Stimulated activated CD4-positive, alpha-beta T cell treated with anti-CD3 and anti-CD28 coated beads, Interleukin-12 subunit alpha, Interleukin-12 subunit beta, amount 100 ng/mL, for 24 hours (primary cell): Measurements from ENCODE around the gene FBXO24.

ENCODE experiments used
- DNase-seq, 2 experiments: peaks; one replicate each; pipeline ENCODE4 v3.0.0-alpha.2; 2020; ENCODE audit warnings: low read depth in 2 of 2

FBXO24 gene

DNA sequence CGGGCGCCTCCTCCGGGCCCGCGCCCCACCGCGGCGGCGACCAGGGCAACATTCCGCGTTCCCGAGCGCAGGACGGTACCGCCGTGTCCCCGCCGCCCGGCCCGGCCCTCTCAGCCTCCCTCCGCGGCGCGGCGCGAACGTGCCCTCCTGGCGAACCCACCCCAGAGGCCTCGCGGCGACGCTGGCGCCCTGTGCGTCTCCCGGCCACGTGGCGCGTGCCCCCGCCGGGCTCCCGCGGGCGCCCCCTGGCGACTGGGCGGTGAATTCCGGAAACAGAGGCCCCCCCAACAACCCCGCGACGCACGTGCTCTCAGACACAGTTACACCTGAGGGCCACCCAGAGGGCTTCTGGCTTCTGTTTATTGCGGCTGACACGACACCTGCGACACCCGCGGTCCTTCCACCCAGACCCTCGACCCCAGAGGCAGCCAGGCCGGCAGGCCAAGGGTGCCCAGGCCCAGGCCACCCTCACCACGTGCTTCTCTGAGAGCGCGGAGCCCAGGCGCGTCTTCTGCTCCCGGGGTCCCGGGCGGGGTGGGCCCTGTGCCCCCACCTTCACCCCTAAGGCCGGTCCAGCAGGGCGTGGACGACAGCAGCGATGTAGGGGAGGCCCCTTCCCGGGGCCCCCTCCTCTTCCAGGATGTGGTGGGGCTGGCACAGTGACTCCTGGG, 12.3 kb upstream of the FBXO24 start, which contains the start of gene SAP25:
TSS of gene SAP25 (minus strand) at position 210 of the 671 bp plus-strand sequence. CDS start at position 52, 158 bp downstream.
- DNase-seq: no peak

DNA sequence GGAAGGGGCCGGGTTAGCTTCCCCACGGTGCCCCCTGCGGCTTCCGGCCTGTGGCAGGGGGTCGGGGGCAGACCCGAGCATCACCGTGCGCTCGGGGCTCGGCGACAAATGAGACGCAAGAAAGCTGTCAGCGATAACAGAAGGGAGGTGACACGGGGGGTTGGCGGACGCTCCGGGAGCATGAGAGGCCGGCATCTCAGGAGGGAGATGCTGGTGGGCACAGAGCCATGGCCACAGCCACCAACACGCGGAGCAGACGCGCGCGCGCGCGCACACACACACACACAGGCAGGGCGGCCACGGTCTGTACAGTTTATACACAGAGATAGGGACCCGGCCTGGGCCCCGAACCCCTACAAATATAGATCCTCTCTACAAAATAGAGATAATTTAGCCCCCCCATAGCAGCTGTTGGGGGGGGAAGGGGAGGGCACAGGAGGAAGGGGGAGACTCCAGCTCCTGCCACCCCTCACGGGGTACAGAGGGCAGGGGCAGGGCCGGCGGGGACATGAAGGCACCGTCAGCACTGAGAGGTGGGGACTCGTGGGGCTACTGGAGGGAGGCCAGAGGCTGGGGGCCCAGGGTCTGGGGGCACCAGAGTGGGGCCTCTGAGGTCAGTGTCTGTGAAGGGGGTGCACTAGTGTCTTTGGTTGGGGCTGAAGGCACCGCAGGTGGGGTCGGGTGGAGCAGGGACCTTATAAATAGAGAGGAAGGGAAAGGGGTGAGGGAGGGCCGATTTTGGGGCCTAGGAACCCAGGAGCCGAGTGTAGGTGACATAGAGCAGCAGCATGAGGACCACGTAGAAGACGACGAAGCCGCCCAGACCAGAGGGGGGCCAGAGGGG, 11.5 kb upstream of the FBXO24 start:
- DNase-seq: no peak

DNA sequence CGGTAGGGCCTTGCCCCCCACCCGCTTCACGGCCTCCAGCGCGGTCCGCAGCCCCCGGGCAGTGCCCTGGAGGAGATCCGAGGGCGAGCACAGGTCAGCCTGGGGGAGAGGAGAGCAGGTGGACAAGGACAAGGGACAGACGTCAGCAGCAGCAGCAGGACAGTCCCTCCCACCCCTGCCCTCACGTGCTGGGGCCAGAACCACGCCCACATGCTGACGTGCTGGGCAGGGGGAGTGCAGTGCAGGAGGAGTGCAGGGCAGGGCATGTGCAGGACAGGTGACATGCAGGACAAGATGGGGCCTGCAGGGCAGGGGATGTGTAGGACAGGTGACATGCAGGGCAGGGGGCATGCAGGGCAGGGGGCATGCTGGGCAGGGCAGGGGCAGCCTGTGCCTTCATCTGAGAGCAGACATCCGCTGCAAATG, 10.9 kb upstream of the FBXO24 start:
- no peak for DNase-seq

DNA sequence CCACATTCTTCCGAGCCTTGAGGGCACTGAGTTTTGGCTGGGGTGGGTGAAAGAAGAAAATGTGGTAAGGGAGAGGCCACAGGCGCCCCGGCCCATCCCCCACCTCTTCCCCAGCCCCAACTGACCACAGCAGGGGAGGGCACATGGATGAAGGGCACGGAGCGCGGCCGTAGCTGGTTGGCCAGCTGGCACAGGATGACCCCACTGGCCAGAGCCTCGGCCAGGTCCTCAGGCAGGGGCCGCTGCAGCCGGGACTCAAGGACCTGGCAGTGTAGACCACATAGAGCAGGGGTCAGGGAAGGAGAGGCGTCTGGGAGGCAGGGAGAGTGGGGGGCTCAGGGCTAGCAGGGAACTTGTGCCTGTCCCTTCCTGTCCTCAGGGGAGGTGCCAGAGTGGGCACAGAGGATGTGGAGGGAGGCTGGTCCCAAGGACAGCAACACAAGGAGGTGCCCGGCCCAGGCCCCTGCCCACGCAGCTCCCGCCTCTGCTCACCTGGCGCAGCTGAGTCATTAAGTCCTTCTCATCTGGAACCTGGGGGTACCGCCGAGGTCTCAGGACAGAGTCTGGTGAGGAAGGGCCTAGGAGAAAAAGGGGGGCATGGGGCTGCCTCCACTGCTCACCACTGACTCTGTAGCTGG, 10.3 kb upstream of the FBXO24 start:
- DNase-seq: no peak

DNA sequence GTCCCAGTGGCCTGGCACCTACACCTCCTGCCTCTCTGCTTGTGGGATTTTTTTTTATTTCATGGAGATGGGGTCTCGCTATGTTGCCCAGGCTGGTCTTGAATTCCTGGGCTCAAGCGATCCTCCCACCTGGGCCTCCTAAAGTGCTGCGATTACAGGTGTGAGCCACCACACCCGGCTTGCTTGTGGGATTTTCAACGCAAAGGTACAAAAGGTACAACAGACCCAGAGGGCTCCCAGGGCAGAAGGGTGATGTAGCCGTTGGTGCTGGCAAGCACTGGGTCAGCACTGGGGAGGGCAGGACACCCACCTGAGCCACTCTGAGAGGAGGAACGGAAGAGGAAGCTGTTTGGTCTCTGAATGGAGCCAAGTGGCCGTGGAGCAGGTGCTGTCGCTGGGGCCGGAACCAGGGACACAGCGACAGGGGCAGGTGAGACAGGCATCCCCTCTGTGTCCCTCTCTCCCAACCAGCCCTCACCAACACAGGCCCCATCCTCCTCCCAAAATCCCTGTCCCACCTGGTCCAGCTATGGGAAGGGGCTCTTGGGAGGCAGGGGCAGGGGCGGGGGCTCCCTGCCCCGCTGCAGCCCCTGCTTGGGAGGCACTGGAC, 9.6 kb upstream of the FBXO24 start:
- DNase-seq: no peak

DNA sequence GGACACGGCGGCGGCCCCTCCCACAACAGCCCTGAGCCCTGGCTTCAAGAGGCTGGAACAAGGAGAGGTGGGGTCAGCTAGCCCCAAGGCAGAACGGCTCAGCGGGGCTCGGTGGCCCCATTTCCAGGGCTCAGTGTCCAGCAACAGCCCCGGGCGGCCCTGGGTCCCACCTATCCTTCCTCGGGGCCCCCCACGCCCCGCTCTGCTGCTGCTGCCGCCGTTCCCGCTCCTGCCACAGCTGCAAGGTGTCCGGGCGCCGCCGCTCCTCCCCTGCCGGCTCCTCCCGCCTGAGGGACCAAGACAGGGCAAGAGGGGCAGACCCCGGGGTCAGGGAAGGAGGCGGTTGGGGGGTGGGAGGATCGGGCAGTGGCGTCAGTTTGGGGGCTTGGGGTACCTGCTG, 9.0 kb upstream of the FBXO24 start:
- no peak for DNase-seq

DNA sequence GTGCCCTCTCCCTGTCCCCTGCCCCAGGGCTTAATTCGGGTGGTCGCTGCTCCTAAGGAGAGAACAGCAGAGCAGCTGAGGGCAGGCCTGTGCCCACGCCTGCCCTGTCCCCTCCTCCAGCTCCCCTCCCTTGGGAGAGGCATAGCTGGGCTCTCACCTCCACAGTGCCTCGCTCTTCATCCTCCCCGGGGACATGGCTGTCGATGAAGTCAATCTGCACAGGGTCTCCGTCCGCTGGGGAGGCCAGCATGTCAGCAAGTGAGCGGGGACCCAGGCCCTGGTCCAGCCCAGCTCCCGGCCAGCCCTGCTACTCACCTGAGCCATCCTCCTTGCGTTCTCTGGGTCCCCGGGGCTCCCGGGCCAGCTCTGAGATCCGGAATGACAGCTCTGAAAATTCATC, 8.6 kb upstream of the FBXO24 start:
- no peak for DNase-seq

DNA sequence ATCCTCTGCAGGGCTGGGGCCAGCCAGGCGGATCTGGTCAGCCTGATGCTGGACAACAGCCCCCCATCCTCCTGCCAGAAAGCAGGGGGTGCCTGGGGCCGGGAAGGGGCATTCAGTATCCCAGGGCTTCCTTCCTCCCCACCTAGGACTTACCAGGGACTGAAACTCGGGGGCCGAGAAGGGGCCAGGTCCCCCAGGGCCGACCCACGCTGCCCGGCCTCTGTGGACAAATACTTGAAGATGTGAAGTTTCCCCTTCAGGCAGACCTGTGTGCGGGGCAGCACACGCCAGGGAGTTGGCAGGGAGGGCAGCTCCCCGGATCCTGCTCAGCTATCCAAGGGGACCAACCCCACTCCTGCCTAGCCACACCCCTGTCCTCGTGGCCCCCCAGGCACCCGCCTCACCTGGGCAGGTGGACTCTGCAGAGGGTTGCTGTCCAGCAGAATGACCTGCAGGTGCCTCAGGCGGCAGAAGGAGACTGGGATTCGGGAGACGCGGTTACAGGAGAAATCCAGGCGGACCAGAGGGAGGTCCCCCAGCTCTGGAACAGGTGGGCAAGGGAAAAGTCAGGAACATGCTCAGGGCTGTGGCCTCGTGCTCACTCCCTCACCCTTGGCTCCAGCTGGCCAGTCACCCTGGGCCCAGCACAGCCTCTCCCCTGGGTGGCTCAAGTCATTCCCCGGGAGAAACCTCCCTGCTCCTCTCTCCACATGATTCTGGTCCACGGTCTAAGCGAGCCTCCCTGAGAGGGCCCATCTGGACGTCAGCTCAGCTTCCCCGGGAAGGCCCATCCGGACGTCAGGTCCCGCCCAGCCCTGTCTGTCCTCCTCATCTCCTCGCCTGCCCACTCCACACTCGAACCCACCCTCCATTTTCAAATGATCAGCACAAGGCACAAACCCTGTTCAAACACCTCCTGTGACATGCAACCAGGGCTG, 7.6 kb upstream of the FBXO24 start:
- no peak for DNase-seq

DNA sequence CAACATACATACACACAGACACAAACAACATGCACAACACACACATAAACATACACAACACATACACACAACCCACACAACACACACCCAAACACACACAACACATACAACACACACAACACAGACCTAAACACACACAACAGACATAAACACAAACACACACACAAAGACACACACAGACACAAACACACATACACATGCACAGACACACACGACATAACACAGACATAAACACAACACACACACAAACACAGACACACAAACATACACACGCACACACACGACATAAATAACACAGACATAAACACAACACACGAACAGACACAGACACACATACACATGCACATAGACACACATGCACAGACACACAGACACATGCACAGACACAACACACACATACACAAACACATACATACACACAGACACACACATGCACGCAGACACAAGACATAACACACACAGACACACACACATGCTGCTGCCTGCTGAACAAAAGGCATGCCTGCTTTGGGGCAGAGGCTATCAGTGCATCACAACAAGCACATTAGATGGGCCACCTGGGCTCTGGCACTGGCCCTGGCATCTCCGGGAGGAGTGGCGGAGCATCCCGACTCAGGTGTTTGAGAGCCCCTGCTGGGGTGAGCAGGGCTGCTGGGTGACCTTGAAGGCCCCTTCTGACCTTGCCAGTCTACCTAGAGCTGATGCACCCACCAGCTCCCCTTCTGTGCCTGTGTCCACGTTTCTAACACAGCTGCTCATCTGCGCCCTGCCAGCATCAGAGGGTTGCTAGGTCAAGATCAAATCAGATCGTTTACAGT, 5.5 kb upstream of the FBXO24 start:
- DNase-seq: no peak

DNA sequence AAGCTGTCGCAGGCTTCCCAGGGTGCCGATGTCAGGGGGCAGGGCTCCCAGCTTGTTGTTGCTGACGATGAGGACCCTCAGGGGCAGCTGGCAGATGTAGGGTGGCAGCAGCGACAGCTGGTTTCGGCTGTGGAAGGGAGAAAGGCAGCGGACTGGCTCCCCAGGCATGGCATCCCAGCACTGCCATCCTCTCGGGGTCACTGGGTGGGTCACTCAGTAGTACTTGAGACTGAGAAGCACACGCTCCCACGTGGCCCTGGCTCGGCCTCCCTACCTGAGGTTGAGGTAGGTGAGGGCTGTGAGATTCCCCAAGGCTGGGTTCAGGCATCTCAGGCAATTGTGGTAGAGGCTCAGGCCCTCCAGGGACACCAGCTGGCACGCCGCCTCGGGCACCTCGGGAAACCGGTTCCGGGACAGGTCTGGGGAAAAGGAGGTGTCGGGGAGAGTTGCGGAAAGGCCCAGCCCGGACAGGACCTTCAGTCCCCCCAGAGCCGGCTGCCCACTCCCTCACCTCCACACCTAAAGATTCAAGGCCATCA, 4.0 kb upstream of the FBXO24 start:
- no peak for DNase-seq

DNA sequence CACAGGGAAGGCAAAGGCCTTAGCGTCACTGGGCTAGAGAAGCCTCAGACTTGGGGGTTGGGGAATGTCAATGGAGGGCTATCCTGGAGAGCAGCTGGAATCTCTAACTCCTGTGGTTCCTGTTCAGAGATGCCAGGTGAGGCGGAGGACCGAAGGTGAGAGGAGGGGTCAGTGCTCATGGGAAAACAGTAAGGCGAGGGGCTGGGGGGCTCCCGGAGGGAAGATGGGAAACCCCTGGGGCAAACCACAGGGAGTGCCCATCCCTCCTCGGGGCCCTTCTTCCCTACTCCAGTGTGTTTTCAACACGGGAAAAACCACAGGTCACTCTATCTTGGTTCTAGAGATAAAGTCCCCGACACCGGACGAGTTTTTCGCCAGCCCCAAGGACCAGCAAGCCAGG, 3.5 kb upstream of the FBXO24 start:
- no peak for DNase-seq

DNA sequence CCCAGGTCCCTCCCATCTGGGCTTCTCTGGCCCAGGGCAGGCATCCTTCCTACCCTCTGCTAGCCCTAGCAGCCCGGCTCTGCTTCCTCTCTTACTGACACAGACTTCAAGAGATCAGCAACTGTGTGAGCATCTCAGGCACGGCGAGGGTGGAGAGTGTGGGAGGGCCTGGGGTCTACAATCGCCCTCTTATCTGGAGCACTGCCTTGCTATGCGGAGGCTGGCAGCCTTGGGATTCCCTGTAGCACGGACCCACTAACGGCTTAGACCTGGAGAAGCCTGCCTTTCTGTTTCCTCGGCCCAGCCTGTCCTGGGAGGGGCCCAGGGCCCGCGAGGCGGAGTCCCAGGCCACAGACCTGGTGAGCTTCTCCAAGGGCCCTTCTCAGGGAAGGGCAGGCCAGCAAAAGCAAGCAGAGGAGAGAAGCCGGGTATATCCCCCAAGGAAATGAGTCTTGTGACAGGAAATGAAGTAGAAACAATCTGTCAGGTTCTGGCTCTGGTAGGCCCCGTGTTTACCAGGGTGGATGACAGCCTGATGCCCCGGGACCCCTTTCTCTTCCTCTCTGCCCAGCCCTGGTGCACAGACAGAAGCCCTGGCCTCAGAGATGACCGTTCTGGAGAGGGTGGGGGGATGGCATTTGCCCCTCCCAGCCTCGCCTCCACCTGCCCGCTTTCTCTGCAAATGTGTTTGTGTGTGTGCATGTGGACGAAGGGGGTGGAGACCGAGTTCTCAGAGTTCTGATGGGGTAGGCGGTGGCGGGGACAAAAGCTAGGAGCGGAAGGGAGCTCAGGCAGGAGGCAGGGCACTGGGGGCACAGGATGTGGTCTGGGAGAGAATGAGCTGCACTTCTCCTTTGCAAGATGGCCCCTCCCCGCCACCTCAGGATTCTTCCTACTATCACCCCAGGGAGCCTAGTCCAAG, 2.7 kb upstream of the FBXO24 start:
- peak; percentile 45 to 72 for DNase-seq

DNA sequence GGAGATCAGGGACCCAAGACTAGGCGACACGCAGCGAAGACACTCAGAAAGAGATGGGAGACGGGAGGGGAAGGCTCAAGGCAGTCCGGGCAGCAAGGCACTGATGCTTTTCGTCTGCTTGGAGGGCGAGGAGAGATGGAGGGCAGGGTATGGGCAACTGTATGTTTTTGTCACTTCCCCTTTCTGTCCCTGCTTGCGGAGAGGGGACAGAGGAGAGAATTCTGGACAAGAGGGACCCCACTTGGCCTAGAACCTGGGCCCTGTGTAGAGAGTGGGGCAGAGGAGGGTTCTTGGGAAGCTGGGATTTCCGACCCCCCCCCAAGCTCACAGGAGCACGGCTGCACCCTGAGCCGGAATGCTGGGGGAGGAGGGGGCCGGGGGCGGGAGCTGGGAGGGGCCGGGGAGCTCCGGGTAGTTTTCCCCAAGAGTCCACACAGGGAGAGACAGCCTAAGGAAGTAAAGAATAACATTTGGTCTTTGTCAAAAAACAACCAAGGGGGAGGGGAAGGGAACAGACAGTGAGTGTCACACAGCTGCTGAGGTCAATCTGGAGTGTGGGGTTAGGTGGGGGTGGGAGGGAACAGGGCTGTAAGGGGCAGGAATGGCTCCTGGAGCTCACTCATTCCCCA, 2.0 kb upstream of the FBXO24 start:
- no peak for DNase-seq

DNA sequence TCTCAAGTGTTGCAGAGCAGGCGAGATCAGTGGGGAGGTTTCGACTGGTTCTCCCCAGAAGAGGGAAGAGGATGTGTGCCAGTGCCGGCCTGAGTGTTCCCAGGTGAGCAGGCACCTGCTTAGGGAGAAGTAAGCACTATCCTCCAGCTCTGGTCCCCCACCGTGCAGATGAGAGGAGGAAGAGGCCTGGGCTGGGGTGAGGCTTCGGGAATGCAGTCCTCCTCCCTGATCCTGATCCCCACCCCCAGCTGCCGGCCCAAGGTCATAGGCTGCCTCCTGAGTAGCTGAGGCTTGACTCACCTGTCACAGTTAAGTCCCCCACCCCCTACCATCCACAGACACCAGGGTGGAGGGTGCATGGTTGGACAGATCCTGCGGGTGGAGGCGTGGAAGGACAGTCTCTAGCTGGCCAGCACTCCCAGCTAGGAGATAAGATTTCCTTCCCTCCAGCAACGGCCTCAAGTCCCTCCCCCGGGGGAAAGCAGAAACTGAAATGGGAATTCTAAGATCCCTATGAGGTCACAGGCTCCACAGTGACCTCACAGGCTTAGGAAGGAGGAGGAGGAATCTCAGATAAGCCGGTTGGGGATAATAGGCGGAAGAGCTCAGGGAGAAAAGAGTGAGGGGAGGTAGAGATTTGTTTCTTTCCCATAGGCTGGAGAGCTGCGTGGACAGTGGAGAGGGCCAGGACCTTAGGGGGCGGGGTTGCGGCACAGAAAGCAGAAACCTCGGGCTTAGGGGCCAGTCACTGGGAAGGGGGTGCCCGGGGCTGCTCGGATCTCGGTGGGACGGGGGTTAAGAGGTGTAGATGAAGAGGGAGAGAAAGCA, 1.2 kb upstream of the FBXO24 start:
- no peak for DNase-seq

DNA sequence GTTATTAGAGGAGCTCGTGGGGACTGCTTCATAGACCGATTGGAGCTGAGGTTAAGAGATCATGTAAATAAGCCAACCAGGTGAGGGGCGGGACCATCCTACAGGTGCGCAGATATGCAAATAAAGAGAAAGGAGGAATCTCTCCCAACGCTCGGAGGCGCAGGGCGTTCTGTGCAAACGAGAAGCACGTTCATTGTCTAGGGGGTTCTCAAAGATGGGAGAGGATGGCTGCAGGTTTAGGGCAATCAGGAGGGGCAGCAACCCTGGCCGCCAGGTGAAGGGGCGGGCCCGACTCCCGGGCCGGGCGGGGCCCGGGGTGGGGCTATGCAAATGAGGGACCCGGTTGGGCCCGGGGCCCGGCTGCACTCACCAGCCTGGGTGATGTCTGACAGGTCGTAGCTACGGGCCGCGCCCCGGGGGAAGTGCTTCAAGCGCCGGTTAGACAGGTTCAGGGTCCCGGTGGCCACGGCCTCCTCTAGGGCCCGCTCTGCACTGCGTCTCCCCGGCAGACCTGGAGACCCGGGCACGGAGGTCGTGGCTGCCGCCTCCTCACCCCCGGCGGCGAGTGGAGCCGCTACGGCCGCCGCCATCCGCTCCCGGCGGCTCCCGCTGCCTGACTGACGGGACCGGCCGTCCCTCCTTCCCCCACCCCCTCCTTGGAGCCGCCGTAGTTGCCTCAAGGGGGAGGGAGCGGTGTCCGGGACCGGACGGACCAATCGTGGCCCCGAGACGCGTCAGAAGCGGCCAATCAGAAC, 440 bp upstream of the FBXO24 start, which contains the start of gene LRCH4:
TSS of gene LRCH4 (minus strand) at position 619 of the 755 bp plus-strand sequence. CDS start at position 590, 29 bp downstream.
- peak in 1 of 2 experiments; percentile 49 for DNase-seq

DNA sequence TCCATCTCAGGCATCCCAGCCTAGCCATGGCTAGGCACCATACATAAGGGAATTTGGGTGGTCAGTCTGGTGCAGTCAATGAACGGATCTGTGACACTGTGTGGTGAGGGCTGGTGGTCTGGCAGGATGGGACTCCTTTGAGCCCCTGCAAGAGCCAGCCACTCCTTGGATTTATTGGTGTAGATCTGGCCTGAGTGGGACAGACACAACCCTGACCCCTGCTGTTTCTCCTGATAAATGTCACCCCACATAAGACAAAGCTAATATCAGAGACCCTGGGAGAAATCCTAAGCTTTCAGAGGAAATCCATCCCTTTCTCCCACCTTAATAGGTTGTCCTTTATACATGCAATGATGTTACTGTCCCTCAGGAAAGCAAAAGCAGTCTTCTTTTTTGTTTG, 2.3 kb downstream of the FBXO24 start:
- no peak for DNase-seq
